ENCODE data around the gene TMUB1.

DNA sequence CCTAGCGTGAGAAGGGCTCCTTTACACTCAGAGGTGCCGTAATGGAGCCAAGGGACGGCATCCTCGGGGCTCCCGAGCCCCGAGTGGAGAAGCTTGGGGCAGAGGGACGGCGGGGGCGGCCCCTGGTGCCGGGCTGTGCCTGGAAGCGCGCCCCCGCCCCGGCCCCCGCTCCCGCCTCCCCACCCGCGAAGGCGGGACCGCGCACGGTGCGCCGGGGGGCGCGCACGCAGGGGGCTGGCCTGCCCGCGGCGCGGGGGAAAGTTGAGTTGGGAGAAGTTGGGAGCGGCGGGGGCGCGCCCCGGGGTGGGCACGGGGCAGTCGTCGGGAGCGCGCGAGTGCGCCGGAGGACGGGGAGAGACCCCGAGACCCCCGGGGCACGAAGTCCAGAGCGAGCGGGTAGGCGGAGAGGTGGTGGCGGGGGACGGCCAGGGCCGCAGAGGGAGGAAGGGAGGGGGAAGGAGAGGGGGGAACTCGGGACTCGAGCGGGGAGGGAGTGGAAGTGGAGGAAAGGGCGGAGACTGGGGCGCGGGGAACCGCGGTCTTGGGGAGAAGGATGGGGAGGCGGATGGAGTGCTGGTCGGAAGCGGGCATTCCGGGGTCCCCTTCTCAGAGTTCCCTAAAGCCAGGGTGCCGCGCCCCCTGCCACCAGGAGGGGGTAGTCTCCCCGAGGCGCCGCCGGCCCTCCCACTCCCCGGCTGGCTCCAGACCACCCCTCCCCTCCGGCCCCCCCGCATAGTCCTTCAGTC, 23.8 kb downstream of the TMUB1 start, which contains the start of gene SLC4A2:
- TF ChIP-seq, protein P1, sequence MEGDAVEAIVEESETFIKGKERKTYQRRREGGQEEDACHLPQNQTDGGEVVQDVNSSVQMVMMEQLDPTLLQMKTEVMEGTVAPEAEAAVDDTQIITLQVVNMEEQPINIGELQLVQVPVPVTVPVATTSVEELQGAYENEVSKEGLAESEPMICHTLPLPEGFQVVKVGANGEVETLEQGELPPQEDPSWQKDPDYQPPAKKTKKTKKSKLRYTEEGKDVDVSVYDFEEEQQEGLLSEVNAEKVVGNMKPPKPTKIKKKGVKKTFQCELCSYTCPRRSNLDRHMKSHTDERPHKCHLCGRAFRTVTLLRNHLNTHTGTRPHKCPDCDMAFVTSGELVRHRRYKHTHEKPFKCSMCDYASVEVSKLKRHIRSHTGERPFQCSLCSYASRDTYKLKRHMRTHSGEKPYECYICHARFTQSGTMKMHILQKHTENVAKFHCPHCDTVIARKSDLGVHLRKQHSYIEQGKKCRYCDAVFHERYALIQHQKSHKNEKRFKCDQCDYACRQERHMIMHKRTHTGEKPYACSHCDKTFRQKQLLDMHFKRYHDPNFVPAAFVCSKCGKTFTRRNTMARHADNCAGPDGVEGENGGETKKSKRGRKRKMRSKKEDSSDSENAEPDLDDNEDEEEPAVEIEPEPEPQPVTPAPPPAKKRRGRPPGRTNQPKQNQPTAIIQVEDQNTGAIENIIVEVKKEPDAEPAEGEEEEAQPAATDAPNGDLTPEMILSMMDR (conservative IDR thresholded peaks at IDR 0.05; ENCODE audit: low read length), result peak; percentile 73
- TF ChIP-seq EZH2phosphoT487 (IDR thresholded peaks at IDR 0.05; ENCODE audit: borderline replicate concordance, low read depth, low read length), result no peak

All from OCI-LY7 (cell line).